Measurements from ENCODE around the gene GABRD.

Gene GABRD

GRCh38 chr1:2032737-2033136 is 13.6 kb downstream of the GABRD start:
- Histone ChIP-seq H3K4me3 (ENCODE audit: low read depth in 1 of 2, low read length in 1 of 2) (no peak overlapping the region), H3K27me3 (peaks cover 5% of the 10 kb centered on the region), H3K27ac (no peak overlapping the region), H3K36me3 (no peaks in the 10 kb centered on the region), H3K9me3 (no peaks in the 10 kb centered on the region), H3K4me1 (ENCODE audit: control insufficient read depth in 1 of 2, insufficient read depth in 1 of 2, low read depth in 1 of 2, low read length in 1 of 2) (no peaks in the 10 kb centered on the region)
- no peak for TF ChIP-seq CTCF (IDR thresholded peaks at IDR 0.05)

GRCh38 chr1:2033165-2033564 is 14.0 kb downstream of the GABRD start:
- Histone ChIP-seq H3K4me1 (ENCODE audit: control insufficient read depth in 1 of 2, insufficient read depth in 1 of 2, low read depth in 1 of 2, low read length in 1 of 2) (no peaks in the 10 kb centered on the region), H3K27ac (no peak overlapping the region), H3K36me3 (no peaks in the 10 kb centered on the region), H3K27me3 (peaks cover 5% of the 10 kb centered on the region), H3K4me3 (ENCODE audit: low read depth in 1 of 2, low read length in 1 of 2) (no peak overlapping the region), H3K9me3 (no peaks in the 10 kb centered on the region)
- no peak for TF ChIP-seq CTCF (IDR thresholded peaks at IDR 0.05)

- H3K36me3 ChIP-seq = no peaks in the 10 kb centered on the region
- TF ChIP-seq CTCF (IDR thresholded peaks at IDR 0.05) = no peak
- H3K4me1 ChIP-seq (ENCODE audit: control insufficient read depth in 1 of 2, insufficient read depth in 1 of 2, low read depth in 1 of 2, low read length in 1 of 2) = no peaks in the 10 kb centered on the region
- peaks cover 19% of the 10 kb centered on the region for H3K27me3 ChIP-seq
- H3K9me3 ChIP-seq = no peaks in the 10 kb centered on the region
- H3K27ac ChIP-seq = no peak overlapping the region
- H3K4me3 ChIP-seq (ENCODE audit: low read depth in 1 of 2, low read length in 1 of 2) = no peak overlapping the region
These were observed 17.1 kb downstream of the GABRD start for GRCh38 chr1:2036287-2036686.

GRCh38 chr1:2037314-2037979 is 18.3 kb downstream of the GABRD start:
- H3K4me3 ChIP-seq (ENCODE audit: low read depth in 1 of 2, low read length in 1 of 2) = no peak overlapping the region
- no peak overlapping the region for H3K27ac ChIP-seq
- no peaks in the 10 kb centered on the region for H3K9me3 ChIP-seq
- TF ChIP-seq CTCF (IDR thresholded peaks at IDR 0.05) = no peak
- H3K27me3 ChIP-seq = peaks cover 29% of the 10 kb centered on the region
- H3K36me3 ChIP-seq = no peaks in the 10 kb centered on the region
- no peaks in the 10 kb centered on the region for H3K4me1 ChIP-seq (ENCODE audit: control insufficient read depth in 1 of 2, insufficient read depth in 1 of 2, low read depth in 1 of 2, low read length in 1 of 2)

- peaks cover 30% of the 10 kb centered on the region for H3K27me3 ChIP-seq
- H3K36me3 ChIP-seq = no peaks in the 10 kb centered on the region
- H3K27ac ChIP-seq = no peak overlapping the region
- TF ChIP-seq CTCF (IDR thresholded peaks at IDR 0.05) = no peak
- no peak overlapping the region for H3K4me3 ChIP-seq (ENCODE audit: low read depth in 1 of 2, low read length in 1 of 2)
- no peaks in the 10 kb centered on the region for H3K9me3 ChIP-seq
- no peaks in the 10 kb centered on the region for H3K4me1 ChIP-seq (ENCODE audit: control insufficient read depth in 1 of 2, insufficient read depth in 1 of 2, low read depth in 1 of 2, low read length in 1 of 2)
These were observed 19.1 kb downstream of the GABRD start for GRCh38 chr1:2038229-2038628.

All from neutrophil (primary cell).